SK-MEL-5 (cell line): ENCODE data around the gene BTBD19. TPM values are rescaled to one million over a fixed set of nuclear protein-coding genes. Genes with fewer than 3 reads are reported as not detected.

Experiments
- small RNA-seq, 2 experiments: library from RNA; depleted of rRNA; stranded (forward); fragments of <200 nt; gene quantifications; one replicate each; pipeline ENCODE3, GENCODE V24; 2014
- total RNA-seq: library from RNA; depleted of rRNA; stranded (reverse); fragments of >200 nt; shearing (Covaris generic); gene quantifications from 2 replicates; pipeline ENCODE4 v1.2.3, GENCODE V29; 2014; rRNA removed

The BTBD19 gene
- total RNA-seq, 1 experiment from 2014 or later, result not detected

Small RNA genes within 50 kb of the gene (small RNA-seq; reads per million reads assigned to genes)
- gene AL136380.1 (0 reads per million in 2 experiments), gene SNORD38A (14.4 to 210 reads per million in 2 experiments), gene SNORD38B (0 reads per million in 2 experiments), gene SNORD46 (394 to 3,224 reads per million in 2 experiments), gene SNORD55 (0 reads per million in 2 experiments)

Other genes starting within 250 kb of the BTBD19 start
- 18.0 and 20.0 TPM in 2 replicates for gene TMEM53, start 134.0 kb upstream of the BTBD19 start, total RNA-seq
- 0.24 TPM in 1 of 2 replicates, not detected in the other for gene ARMH1, start 133.8 kb upstream of the BTBD19 start, total RNA-seq
- gene RNU5D-1, start 77.4 kb upstream of the BTBD19 start, total RNA-seq, result not detected in 2 replicates
- gene KIF2C, start 68.7 kb upstream of the BTBD19 start, total RNA-seq, result 28.0 and 30.5 TPM in 2 replicates
- gene RPS8, start 33.0 kb upstream of the BTBD19 start, total RNA-seq, result 2,103 and 2,284 TPM in 2 replicates
- not detected in 2 replicates for gene BEST4, start 20.4 kb upstream of the BTBD19 start, total RNA-seq
- gene PLK3, start 8.1 kb upstream of the BTBD19 start, total RNA-seq, result 3.4 and 5.0 TPM in 2 replicates
- not detected in 2 replicates for gene DYNLT4, start 1.2 kb upstream of the BTBD19 start, total RNA-seq
- 0.03 TPM in 1 of 2 replicates, not detected in the other for gene PTCH2, start 34.7 kb downstream of the BTBD19 start, total RNA-seq
- gene EIF2B3, start 178.1 kb downstream of the BTBD19 start, total RNA-seq, result 23.5 and 27.5 TPM in 2 replicates
- gene HECTD3, start 202.8 kb downstream of the BTBD19 start, total RNA-seq, result 17.8 and 18.6 TPM in 2 replicates
- gene UROD, start 203.7 kb downstream of the BTBD19 start, total RNA-seq, result 78.9 and 89.5 TPM in 2 replicates